B cell (primary cell): ENCODE data around the gene AFTPH. TPM values are rescaled to one million over a fixed set of nuclear protein-coding genes. Genes with fewer than 3 reads are reported as not detected.

ENCODE experiments used
- ATAC-seq: fragments of 200-7000 bp; cut with Tn5 transposase; one replicate; pipeline ENCODE4 v1.10.0; 2021; ENCODE audit warnings: low read depth, mild to moderate bottlenecking, moderate number of reproducible peaks, moderate library complexity
- CTCF ChIA-PET: fragments of 350-600 bp; sonication (Branson Sonifier 250); formaldehyde crosslinking; loops from one replicate; lab custom pipeline; 2021; ENCODE audit warnings: antibody characterized with exemption, inconsistent platforms; lab: Charles Lee
- POLR2A ChIA-PET: fragments of 350-600 bp; sonication (Branson Sonifier 250); formaldehyde crosslinking; loops from one replicate; lab custom pipeline; 2021; ENCODE audit warnings: antibody characterized with exemption; lab: Charles Lee
- DNase-seq: peaks from one replicate; pipeline ENCODE4 v3.0.0; 2013
- H2AFZ ChIP-seq: 2 replicates; pipeline ENCODE4 v1.6.1; 2012; ENCODE audit warnings: mild to moderate bottlenecking, low read depth, low read length; ENCODE audit not compliant: insufficient read depth, poor library complexity, severe bottlenecking
- H3K27ac ChIP-seq, 2 donors: 1 replicate in 1 of 2; 2 replicates in 1 of 2; pipeline ENCODE4 v1.5.1; 2012 to 2013; ENCODE audit warnings: low read length in 2 of 2, mild to moderate bottlenecking in 2 of 2, moderate library complexity in 1 of 2
- H3K27me3 ChIP-seq, 4 experiments: fragments of 200-600 bp in 1 of 4; sonication (generic) in 1 of 4; replicated peaks in 1 of 4; 1 replicate in 2 of 4; 2 replicates in 2 of 4; pipeline versions ENCODE4 v1.6.1 to v1.7.0; 2013 to 2016; ENCODE audit warnings: low read length in 3 of 4, mild to moderate bottlenecking in 2 of 4, mixed read lengths in 1 of 4, moderate library complexity in 1 of 4; ENCODE audit not compliant: insufficient read depth in 4 of 4, control insufficient read depth in 3 of 4; ENCODE audit errors: control extremely low read depth in 1 of 4
- H3K36me3 ChIP-seq, 2 experiments: replicated peaks in 1 of 2; 1 replicate in 1 of 2; 2 replicates in 1 of 2; pipeline versions ENCODE4 v1.6.1 to v1.7.1; 2013; ENCODE audit warnings: low read length in 1 of 2; ENCODE audit not compliant: insufficient read depth in 2 of 2, control insufficient read depth in 1 of 2; ENCODE audit errors: control extremely low read depth in 1 of 2, extremely low read depth in 1 of 2
- H3K4me1 ChIP-seq, 2 donors: fragments of 200-600 bp in 1 of 2; sonication (generic) in 1 of 2; 1 replicate in 1 of 2; 2 replicates in 1 of 2; pipeline versions ENCODE4 v1.5.1 to v1.6.1; 2013 to 2017; ENCODE audit warnings: low read length in 2 of 2; ENCODE audit not compliant: control insufficient read depth in 2 of 2, insufficient read depth in 2 of 2
- H3K4me2 ChIP-seq: replicated peaks from 2 replicates; pipeline ENCODE3; 2012; ENCODE audit warnings: mild to moderate bottlenecking, low read depth, low read length; ENCODE audit not compliant: poor library complexity, severe bottlenecking
- H3K4me3 ChIP-seq, 5 experiments: fragments of 200-600 bp in 1 of 5; sonication (generic) in 1 of 5; 1 replicate in 3 of 5; 2 replicates in 2 of 5; pipeline versions ENCODE4 v1.5.1 to v1.7.0; 2011 to 2016; ENCODE audit warnings: low read length in 4 of 5, mild to moderate bottlenecking in 4 of 5, low read depth in 2 of 5, control low read depth in 1 of 5, moderate library complexity in 1 of 5; ENCODE audit not compliant: insufficient read depth in 1 of 5; ENCODE audit errors: control extremely low read depth in 1 of 5, extremely low read depth in 1 of 5
- H3K79me2 ChIP-seq: fragments of 200-600 bp; sonication (generic); one replicate; pipeline ENCODE4 v1.6.0; 2016; ENCODE audit warnings: low read length; ENCODE audit not compliant: control insufficient read depth, insufficient read depth
- H3K9ac ChIP-seq: fragments of 200-600 bp; sonication (generic); 2 replicates; pipeline ENCODE4 v1.6.1; 2017; ENCODE audit warnings: mild to moderate bottlenecking, low read length, moderate library complexity
- H3K9me3 ChIP-seq, 3 donors: one replicate each; pipeline versions ENCODE4 v1.6.1 to v1.7.1; 2013; ENCODE audit warnings: low read length in 2 of 3; ENCODE audit not compliant: control insufficient read depth in 2 of 3, insufficient read depth in 1 of 3; ENCODE audit errors: control extremely low read depth in 1 of 3
- H4K20me1 ChIP-seq: 2 replicates; pipeline ENCODE4 v1.6.0; 2012; ENCODE audit warnings: mild to moderate bottlenecking, low read length; ENCODE audit not compliant: insufficient read depth, control insufficient read depth, poor library complexity, severe bottlenecking
- H3K27ac Mint-ChIP-seq: one replicate; pipeline ENCODE4 v1.8.0; 2021; ENCODE audit warnings: mixed read lengths
- H3K27me3 Mint-ChIP-seq: one replicate; pipeline ENCODE4 v1.8.0; 2021; ENCODE audit warnings: mixed read lengths
- H3K4me1 Mint-ChIP-seq: one replicate; pipeline ENCODE4 v1.8.0; 2021; ENCODE audit warnings: mixed read lengths
- H3K4me3 Mint-ChIP-seq: one replicate; pipeline ENCODE4 v1.8.0; 2021; ENCODE audit warnings: mixed read lengths
- H3K9me3 Mint-ChIP-seq: one replicate; pipeline ENCODE4 v1.8.0; 2022; ENCODE audit warnings: mixed read lengths; ENCODE audit not compliant: insufficient read depth
- EZH2 ChIP-seq: IDR thresholded peaks from 2 replicates; pipeline ENCODE4 v1.6.1; 2012; ENCODE audit warnings: borderline replicate concordance, low read depth, mild to moderate bottlenecking, moderate library complexity, low read length; ENCODE audit not compliant: insufficient read depth, poor library complexity, severe bottlenecking
- WGBS: methylation state at CpG from one replicate; pipeline ENCODE4 v1.1.5; 2013; ENCODE audit warnings: missing lambda C conversion rate; ENCODE audit not compliant: insufficient coverage; 5-methylcytosine and 5-hydroxymethylcytosine counted together
- intact Hi-C: fragments of 100-400 bp; cut with micrococcal nuclease; formaldehyde crosslinking; loops from one replicate; pipeline ENCODE4 v1.10.0; 2022
- polyA plus RNA-seq: library from polyadenylated mRNA; depleted of rRNA; stranded (reverse); fragments of >200 nt; gene quantifications from 2 replicates; pipeline ENCODE4 v1.2.3, GENCODE V29; 2012
- total RNA-seq, 2 donors: library from RNA; stranded (reverse); fragments of 120-200 nt in 1 of 2; gene quantifications; 1 replicate in 1 of 2; 2 replicates in 1 of 2; pipeline versions ENCODE4 v1.2.3 to v1.2.4, GENCODE V29; 2013 to 2022
- TF ChIP-seq, protein P1 (sequence below): fragments of 200-600 bp; IDR thresholded peaks from one replicate; pipeline ENCODE4 v1.8.0; 2022; ENCODE audit warnings: antibody characterized with exemption, mild to moderate bottlenecking

The AFTPH gene
- total and polyA plus RNA-seq, 2 donors (not counting 1 experiment from before 2014, with no cell fraction given), result 45.4 to 94.1 TPM

DNA sequence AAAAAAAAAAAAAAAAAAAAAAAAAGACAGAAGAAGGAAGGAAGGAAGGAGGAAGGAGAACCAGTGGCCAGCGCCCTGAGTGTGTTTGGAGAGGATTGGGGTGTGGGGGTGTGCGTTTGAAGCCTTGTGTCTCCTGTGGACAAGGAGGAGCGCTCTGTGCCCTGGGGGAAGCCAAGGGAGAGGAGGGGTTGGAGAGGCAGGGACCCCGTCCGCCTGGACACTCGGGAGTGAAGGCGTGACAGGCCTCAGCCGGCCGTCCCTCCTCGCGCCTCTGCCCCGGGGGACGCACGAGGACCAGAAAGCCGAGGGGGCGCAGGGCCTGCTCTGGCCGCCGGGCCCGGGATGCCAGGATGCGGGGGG lies 84.7 kb downstream of the AFTPH start:
- H3K79me2 ChIP-seq, result no peaks in the 10 kb centered on the region
- TF ChIP-seq, protein P1, sequence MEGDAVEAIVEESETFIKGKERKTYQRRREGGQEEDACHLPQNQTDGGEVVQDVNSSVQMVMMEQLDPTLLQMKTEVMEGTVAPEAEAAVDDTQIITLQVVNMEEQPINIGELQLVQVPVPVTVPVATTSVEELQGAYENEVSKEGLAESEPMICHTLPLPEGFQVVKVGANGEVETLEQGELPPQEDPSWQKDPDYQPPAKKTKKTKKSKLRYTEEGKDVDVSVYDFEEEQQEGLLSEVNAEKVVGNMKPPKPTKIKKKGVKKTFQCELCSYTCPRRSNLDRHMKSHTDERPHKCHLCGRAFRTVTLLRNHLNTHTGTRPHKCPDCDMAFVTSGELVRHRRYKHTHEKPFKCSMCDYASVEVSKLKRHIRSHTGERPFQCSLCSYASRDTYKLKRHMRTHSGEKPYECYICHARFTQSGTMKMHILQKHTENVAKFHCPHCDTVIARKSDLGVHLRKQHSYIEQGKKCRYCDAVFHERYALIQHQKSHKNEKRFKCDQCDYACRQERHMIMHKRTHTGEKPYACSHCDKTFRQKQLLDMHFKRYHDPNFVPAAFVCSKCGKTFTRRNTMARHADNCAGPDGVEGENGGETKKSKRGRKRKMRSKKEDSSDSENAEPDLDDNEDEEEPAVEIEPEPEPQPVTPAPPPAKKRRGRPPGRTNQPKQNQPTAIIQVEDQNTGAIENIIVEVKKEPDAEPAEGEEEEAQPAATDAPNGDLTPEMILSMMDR, result no peak
- TF ChIP-seq EZH2, result no peak
- no peaks in the 10 kb centered on the region for H3K27me3 ChIP-seq
- H3K9me3 Mint-ChIP-seq, result no peaks in the 10 kb centered on the region
- no peaks in the 10 kb centered on the region for H3K36me3 ChIP-seq
- peaks cover 0 to 3% (median 0%) of the 10 kb centered on the region in 3 donors for H3K9me3 ChIP-seq
- peak overlapping the region; percentile 76 for H3K27ac Mint-ChIP-seq
- H3K4me3 Mint-ChIP-seq, result peak overlapping the region; percentile 77
- WGBS, result 7% methylated on average over 20 of the region's 20 CpGs
- no peaks in the 10 kb centered on the region for H4K20me1 ChIP-seq
- DNase-seq (no peak), ATAC-seq (no peak)
- POLR2A ChIA-PET, result interaction anchor here (0.8 to 1.0 kb wide), 2 partner anchors 34 to 36 kb away, joined by 3 to 4 read pairs; no protein-coding TSS in a partner anchor
- H3K9ac ChIP-seq, result peak overlapping the region; percentile 90
- intact Hi-C loops, result loop anchor here (1.0 kb wide), 3 partner anchors 34 to 222 kb away; no protein-coding TSS in a partner anchor
- CTCF ChIA-PET, result interaction anchor here (1.1 to 5.9 kb wide), 14 partner anchors 8 to 264 kb away, joined by 3 to 70 read pairs (median 6); partner anchors contain the start of gene SERTAD2
- H3K27me3 Mint-ChIP-seq, result no peaks in the 10 kb centered on the region
- H3K4me3 ChIP-seq, result peak overlapping the region in 4 of 5 experiments; percentile 49 to 77 (median 70)
- peaks cover 29% of the 10 kb centered on the region for H3K4me1 Mint-ChIP-seq
- H2AFZ ChIP-seq, result peak overlapping the region; percentile 86
- peak overlapping the region; percentile 91 for H3K4me2 ChIP-seq
- peaks cover 22 to 34% of the 10 kb centered on the region in 2 donors for H3K4me1 ChIP-seq
- H3K27ac ChIP-seq, result peak overlapping the region; percentile 21 to 43

DNA sequence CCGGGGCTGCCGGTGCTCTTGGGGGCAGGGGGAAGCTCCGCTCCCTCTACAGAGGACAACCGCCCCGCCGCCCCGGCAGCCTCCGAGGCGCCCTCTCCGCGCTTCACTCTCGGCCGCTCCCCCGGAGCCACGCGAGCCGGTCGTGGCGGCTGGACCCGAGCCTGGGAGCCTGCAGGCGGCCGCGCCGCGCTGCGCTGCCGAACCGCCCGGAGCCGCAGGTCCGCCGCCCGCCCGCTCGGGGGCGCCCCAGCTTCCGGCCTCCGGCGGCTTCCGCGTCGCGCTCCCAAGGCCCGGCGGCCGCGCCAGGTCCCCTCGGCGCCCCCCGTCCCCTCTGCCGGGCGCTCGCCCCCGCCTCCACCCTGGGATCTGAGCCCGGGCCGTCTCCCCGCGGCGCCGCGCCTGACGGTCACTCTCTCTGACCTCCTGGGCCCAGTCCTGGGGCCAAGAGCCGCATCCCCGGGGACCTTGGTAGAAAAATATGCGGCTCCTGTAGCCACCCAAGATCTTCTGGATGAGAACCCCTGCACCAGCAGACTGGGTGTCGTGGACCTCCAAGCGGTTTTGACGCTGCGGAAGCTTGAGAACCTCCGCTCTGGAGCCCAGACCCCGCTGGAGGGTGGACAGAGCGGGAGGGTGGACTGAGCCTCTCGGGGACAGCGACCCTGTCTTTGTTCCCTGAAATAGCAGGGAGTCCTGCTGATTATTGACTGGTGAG lies 85.3 kb downstream of the AFTPH start:
- peak overlapping the region; percentile 90 for H3K9ac ChIP-seq
- intact Hi-C loops, result loop anchor here (1.0 kb wide), 3 partner anchors 34 to 222 kb away; no protein-coding TSS in a partner anchor
- peaks cover 29% of the 10 kb centered on the region for H3K4me1 Mint-ChIP-seq
- H3K27me3 ChIP-seq, result no peaks in the 10 kb centered on the region
- peak overlapping the region; percentile 86 for H2AFZ ChIP-seq
- no peaks in the 10 kb centered on the region for H3K79me2 ChIP-seq
- WGBS, result under 1% methylated on average over 74 of the region's 74 CpGs
- H3K27me3 Mint-ChIP-seq, result no peaks in the 10 kb centered on the region
- peak overlapping the region; percentile 78 for H3K27ac Mint-ChIP-seq
- TF ChIP-seq, protein P1, result peak; percentile 53
- TF ChIP-seq EZH2, result no peak
- no peaks in the 10 kb centered on the region for H3K36me3 ChIP-seq
- ATAC-seq (peak; percentile 72), DNase-seq (peak; percentile 86)
- peaks cover 22 to 34% of the 10 kb centered on the region in 2 donors for H3K4me1 ChIP-seq
- H3K27ac ChIP-seq, result peak overlapping the region; percentile 53 to 84
- peak overlapping the region; percentile 78 for H3K4me3 Mint-ChIP-seq
- H3K9me3 Mint-ChIP-seq, result no peaks in the 10 kb centered on the region
- H4K20me1 ChIP-seq, result no peaks in the 10 kb centered on the region
- H3K9me3 ChIP-seq, result peaks cover 0 to under 1% (median 0%) of the 10 kb centered on the region in 3 donors
- H3K4me2 ChIP-seq, result peak overlapping the region; percentile 91
- CTCF ChIA-PET, result interaction anchor here (0.9 to 5.9 kb wide), 13 partner anchors 9 to 264 kb away, joined by 3 to 70 read pairs (median 4); partner anchors contain the start of genes AFTPH and SERTAD2
- H3K4me3 ChIP-seq, result peak overlapping the region; percentile 51 to 77 (median 64)
- POLR2A ChIA-PET, result interaction anchor here (0.8 to 1.0 kb wide), 2 partner anchors 34 to 35 kb away, joined by 3 to 4 read pairs; no protein-coding TSS in a partner anchor
